K562 (cell line): ENCODE measurements around the gene SLC25A45. TPM values are rescaled to one million over a fixed set of nuclear protein-coding genes. Genes with fewer than 3 reads are reported as not detected.

Source experiments
- CREM ChIP-seq: IDR thresholded peaks from 2 replicates; pipeline ENCODE4 v1.6.1; 2014; ENCODE audit warnings: antibody characterized with exemption, low read depth
- GATAD2A ChIP-seq: fragments of 450-650 bp; IDR thresholded peaks from 2 replicates; pipeline ENCODE4 v1.6.1; 2017
- HDAC2 ChIP-seq: fragments of 450-650 bp; IDR thresholded peaks from 2 replicates; pipeline ENCODE4 v1.6.1; 2016; ENCODE audit warnings: mild to moderate bottlenecking
- IRF2 ChIP-seq: sonication (generic); formaldehyde crosslinking; IDR thresholded peaks from 2 replicates; pipeline ENCODE4 v1.8.1; 2022; ENCODE audit warnings: mild to moderate bottlenecking, missing genetic modification reagents
- KLF13 ChIP-seq: fragments of 450-650 bp; IDR thresholded peaks from 2 replicates; pipeline ENCODE4 v1.6.1; 2016; ENCODE audit warnings: missing genetic modification characterization, low read depth, mild to moderate bottlenecking, missing compliant biosample characterization, moderate library complexity, borderline replicate concordance
- NEUROD1 ChIP-seq: fragments of 150-350 bp; IDR thresholded peaks from 2 replicates; pipeline ENCODE4 v1.6.1; 2014; ENCODE audit warnings: borderline replicate concordance, low read length, low read depth; ENCODE audit not compliant: partially characterized antibody
- NFATC3 ChIP-seq: fragments of 450-650 bp; IDR thresholded peaks from 2 replicates; pipeline ENCODE4 v1.6.1; 2017; ENCODE audit warnings: mild to moderate bottlenecking
- RNF2 ChIP-seq: sonication (generic); IDR thresholded peaks from 2 replicates; pipeline ENCODE4 v1.6.1; 2016
- SIN3A ChIP-seq, 2 experiments: fragments of 150-350 bp in 1 of 2; IDR thresholded peaks; 2 replicates each; pipeline ENCODE4 v1.6.1; 2011 to 2016; ENCODE audit warnings: borderline replicate concordance in 2 of 2, low read depth in 2 of 2, low read length in 2 of 2, mild to moderate bottlenecking in 2 of 2, moderate library complexity in 2 of 2; ENCODE audit not compliant: control insufficient read depth in 1 of 2
- ZNF274 ChIP-seq: IDR thresholded peaks from 2 replicates; pipeline ENCODE4 v1.6.1; 2011; ENCODE audit warnings: low read depth, mild to moderate bottlenecking, low read length, moderate library complexity, borderline replicate concordance
- ZNF324 ChIP-seq: fragments of 250-450 bp; sonication (Bioruptor Pico); IDR thresholded peaks from 2 replicates; pipeline ENCODE4 v1.4.0; 2020; ENCODE audit warnings: mild to moderate bottlenecking
- ZNF407 ChIP-seq: fragments of 450-650 bp; IDR thresholded peaks from 2 replicates; pipeline ENCODE4 v1.6.1; 2016; ENCODE audit warnings: low read depth
- polyA plus RNA-seq, 8 experiments: library from polyadenylated mRNA; depleted of rRNA in 4 of 8; stranded (reverse) in 5 of 8; unstranded in 3 of 8; fragments of >200 nt; fragmentation: Nextera tagmentation in 2 of 8; fragmentation: Illumina TruSeq in 1 of 8; extraction: Ambion mirVana in 2 of 8; extraction: Trizol in 1 of 8; gene quantifications; 2 replicates each; pipeline versions ENCODE4 v1.2.1 to v1.2.3, GENCODE V29; 2011 to 2014; ENCODE audit warnings: inconsistent platforms in 1 of 8, missing spikeins in 1 of 8
- total RNA-seq, 7 experiments: library from RNA; depleted of rRNA in 6 of 7; stranded (reverse); fragments of >200 nt in 6 of 7; fragmentation: Illumina TruSeq in 2 of 7; extraction: Trizol in 2 of 7; gene quantifications; 2 replicates each; pipeline versions ENCODE4 v1.2.1 to v1.2.3, GENCODE V29; 2011 to 2021; ENCODE audit warnings: low replicate concordance in 1 of 7
- TF ChIP-seq, protein P1 (sequence below): fragments of 250-450 bp; sonication (Bioruptor Pico); IDR thresholded peaks from 2 replicates; pipeline ENCODE4 v1.5.0; 2021; ENCODE audit warnings: mild to moderate bottlenecking, moderate library complexity
- TF ChIP-seq, protein P2 (sequence below): sonication (generic); formaldehyde crosslinking; IDR thresholded peaks from 2 replicates; pipeline ENCODE4 v1.8.0; 2022; ENCODE audit warnings: missing genetic modification reagents, mild to moderate bottlenecking, borderline replicate concordance

Gene SLC25A45
- total and polyA plus RNA-seq, 9 of the 15 experiments (the other 6 are each of a cell fraction or from before 2014, with no cell fraction given): 0.15 to 2.3 (median 0.68) TPM

DNA sequence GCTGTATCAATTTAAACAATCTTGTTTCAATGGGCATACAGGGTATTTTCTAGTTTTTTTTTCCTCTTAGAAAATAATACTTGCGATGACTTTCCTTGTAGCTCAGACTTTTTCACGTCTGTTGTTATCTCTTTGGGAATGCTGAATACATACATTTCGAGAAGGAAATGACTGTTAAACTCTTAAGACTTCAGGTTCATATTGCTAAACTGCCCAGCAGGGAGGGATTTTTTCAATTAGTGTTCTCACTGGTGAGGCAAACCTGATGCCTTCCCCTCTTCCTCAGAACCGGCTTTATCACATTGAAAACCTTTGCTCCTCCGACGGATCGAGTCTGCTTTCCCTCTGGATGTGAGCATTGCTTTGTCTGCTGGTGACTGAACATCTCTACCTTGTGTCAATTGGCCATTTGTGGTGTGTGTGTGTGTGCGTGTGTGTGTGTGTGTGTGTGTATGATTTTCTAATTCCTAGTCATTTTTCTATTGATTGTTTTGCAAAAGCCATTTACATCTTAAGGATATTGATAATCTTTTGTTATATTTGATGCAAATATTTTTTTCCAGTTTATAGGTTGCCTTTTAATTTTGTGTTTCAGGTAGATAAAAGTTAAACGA lies 46.7 kb upstream of the SLC25A45 start (continued):
- TF ChIP-seq, protein P1, sequence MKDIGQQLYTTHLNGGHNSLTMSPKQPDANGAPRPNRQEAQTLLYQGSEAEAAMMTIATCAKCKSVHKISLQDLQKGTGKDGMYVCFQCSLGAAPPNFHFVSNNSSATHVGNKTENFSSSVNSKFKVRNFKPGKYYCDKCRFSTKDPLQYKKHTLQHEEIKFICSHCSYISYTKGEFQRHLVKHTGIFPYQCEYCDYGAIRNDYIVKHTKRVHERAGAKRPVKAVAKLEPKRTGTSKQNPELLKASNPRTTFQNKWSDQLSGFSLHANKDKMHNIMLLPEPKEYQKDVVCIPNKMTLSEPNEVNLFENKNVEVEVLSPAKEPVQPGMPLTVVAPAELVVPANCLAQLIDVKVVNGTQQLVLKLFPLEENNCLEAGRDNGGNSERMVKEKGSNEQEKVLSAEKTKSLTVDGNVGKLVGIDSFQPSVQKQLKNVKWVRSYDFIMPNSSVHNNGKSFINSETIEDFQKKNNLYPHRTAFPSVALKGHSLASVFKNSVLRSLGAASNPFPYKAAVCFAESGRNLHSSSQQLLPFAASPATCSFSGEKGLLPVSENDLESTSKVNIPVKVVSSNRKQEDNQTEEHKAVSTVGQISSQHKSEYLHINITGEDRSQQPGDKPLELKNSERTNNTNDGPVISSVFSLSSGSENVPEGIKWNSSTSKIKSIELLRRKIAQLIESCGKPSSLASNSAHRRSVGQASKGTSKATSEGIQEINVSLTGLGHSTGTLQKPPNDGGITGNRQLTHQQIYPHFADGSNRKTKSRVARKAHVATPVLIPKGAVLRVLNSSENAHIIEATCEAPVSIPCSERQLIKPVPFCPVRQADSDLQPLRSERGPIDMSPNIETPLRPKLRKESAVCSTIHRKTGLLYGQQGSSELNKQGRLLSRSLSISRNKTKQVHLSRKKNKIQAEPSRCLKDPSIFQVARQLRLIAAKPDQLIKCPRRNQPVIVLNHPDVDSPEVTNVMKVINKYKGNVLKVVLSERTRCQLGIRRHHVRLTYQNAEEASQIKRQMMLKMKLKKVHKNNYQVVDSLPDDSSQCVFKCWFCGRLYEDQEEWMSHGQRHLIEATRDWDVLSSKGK (CRISPR knock-in tag): no peak
- peak; percentile 93 for TF ChIP-seq NFATC3
- TF ChIP-seq RNF2: no peak
- TF ChIP-seq IRF2 (CRISPR knock-in tag): no peak
- TF ChIP-seq SIN3A (IDR thresholded peaks at IDR 0.05; ENCODE audit: borderline replicate concordance in 2 of 2, control insufficient read depth in 1 of 2, low read depth in 2 of 2, low read length in 2 of 2): peak in 1 of 2 experiments; percentile 43; a peak in 1 of 4 replicates
- no peak for TF ChIP-seq GATAD2A
- peak; percentile 38; the same call in 1 of the 2 replicates for TF ChIP-seq ZNF407
- TF ChIP-seq, protein P2, sequence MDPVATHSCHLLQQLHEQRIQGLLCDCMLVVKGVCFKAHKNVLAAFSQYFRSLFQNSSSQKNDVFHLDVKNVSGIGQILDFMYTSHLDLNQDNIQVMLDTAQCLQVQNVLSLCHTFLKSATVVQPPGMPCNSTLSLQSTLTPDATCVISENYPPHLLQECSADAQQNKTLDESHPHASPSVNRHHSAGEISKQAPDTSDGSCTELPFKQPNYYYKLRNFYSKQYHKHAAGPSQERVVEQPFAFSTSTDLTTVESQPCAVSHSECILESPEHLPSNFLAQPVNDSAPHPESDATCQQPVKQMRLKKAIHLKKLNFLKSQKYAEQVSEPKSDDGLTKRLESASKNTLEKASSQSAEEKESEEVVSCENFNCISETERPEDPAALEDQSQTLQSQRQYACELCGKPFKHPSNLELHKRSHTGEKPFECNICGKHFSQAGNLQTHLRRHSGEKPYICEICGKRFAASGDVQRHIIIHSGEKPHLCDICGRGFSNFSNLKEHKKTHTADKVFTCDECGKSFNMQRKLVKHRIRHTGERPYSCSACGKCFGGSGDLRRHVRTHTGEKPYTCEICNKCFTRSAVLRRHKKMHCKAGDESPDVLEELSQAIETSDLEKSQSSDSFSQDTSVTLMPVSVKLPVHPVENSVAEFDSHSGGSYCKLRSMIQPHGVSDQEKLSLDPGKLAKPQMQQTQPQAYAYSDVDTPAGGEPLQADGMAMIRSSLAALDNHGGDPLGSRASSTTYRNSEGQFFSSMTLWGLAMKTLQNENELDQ: no peak
- no peak for TF ChIP-seq KLF13 (tag)
- TF ChIP-seq NEUROD1: no peak
- 0 out of 2 replicates have a peak, but pooled peaks have one; percentile 18 for TF ChIP-seq HDAC2
- peak; percentile 6; the same call in 1 of the 2 replicates for TF ChIP-seq ZNF324 (CRISPR knock-in tag)
- TF ChIP-seq ZNF274: no peak
- TF ChIP-seq CREM: peak; percentile 27; the same call in 1 of the 2 replicates
